GM12878 (cell line): ENCODE data around the gene PRKAG2. TPM values are rescaled to one million over a fixed set of nuclear protein-coding genes. Genes with fewer than 3 reads are reported as not detected.

Experiments used
- ATAC-seq: fragments of 200-7000 bp; cut with Tn5 transposase; 3 replicates; pipeline ENCODE4 v1.9.1; 2020; ENCODE audit warnings: mild to moderate bottlenecking, moderate library complexity
- BruUV-seq: library from RNA; stranded (reverse); fragments of 400-500 nt; replicated peaks from 2 replicates; lab custom pipeline; 2021; lab: Mats Ljungman, UMichigan
- CTCF ChIA-PET: fragments of 300-600 bp; sonication (Branson Sonifier 250); formaldehyde crosslinking; extraction: SDS; loops from one replicate; lab custom pipeline; 2021; ENCODE audit warnings: inconsistent platforms; lab: Yijun Ruan, JAX
- POLR2A ChIA-PET: fragments of 350-600 bp; formaldehyde crosslinking; extraction: SDS; loops from one replicate; lab custom pipeline; 2021; ENCODE audit warnings: inconsistent platforms; lab: Charles Lee
- RAD21 ChIA-PET: fragments of 300-600 bp; sonication (Branson Sonifier 250); formaldehyde crosslinking; loops from one replicate; lab custom pipeline; 2023; ENCODE audit warnings: antibody characterized with exemption; ENCODE audit not compliant: unreplicated experiment; lab: Charles Lee
- SMC1A ChIA-PET: fragments of 300-600 bp; sonication (Branson Sonifier 250); formaldehyde crosslinking; loops from one replicate; lab custom pipeline; 2023; ENCODE audit not compliant: unreplicated experiment, uncharacterized antibody; lab: Charles Lee
- DNase-seq: peaks from one replicate; pipeline ENCODE4 v3.0.0-alpha.2; 2011; ENCODE audit warnings: low read depth, low spot score
- FAIRE-seq: peaks from 3 replicates; lab custom pipeline; 2011; peaks lifted over from hg19 to GRCh38; lab: Jason Lieb, UNC
- H2AFZ ChIP-seq: 2 replicates; pipeline ENCODE4 v1.6.0; 2011; ENCODE audit warnings: low read depth, low read length, control low read depth; ENCODE audit not compliant: control insufficient read depth
- H3K27ac ChIP-seq: 2 replicates; pipeline ENCODE4 v1.5.1; 2011; ENCODE audit warnings: control low read depth; ENCODE audit not compliant: control insufficient read depth, insufficient read depth
- H3K27me3 ChIP-seq, 2 experiments: replicated peaks in 1 of 2; 2 replicates each; pipeline versions ENCODE4 v1.6.0 to v1.6.1; 2011; ENCODE audit warnings: low read length in 1 of 2; ENCODE audit not compliant: control insufficient read depth in 2 of 2, insufficient read depth in 2 of 2
- H3K36me3 ChIP-seq, 2 experiments: 2 replicates each; pipeline ENCODE4 v1.5.1; 2011; ENCODE audit warnings: low read length in 1 of 2; ENCODE audit not compliant: control insufficient read depth in 2 of 2, insufficient read depth in 2 of 2
- H3K4me1 ChIP-seq: 2 replicates; pipeline ENCODE4 v1.6.1; 2011; ENCODE audit warnings: mild to moderate bottlenecking, low read length, moderate library complexity, mixed read lengths; ENCODE audit not compliant: control insufficient read depth, insufficient read depth
- H3K4me2 ChIP-seq: 2 replicates; pipeline ENCODE4 v1.6.0; 2011; ENCODE audit warnings: control low read depth; ENCODE audit not compliant: control insufficient read depth, insufficient read depth
- H3K4me3 ChIP-seq: fragments of 200-600 bp; sonication (generic); 2 replicates; pipeline ENCODE4 v1.5.1; 2016
- H3K79me2 ChIP-seq: 2 replicates; pipeline ENCODE4 v1.6.0; 2011; ENCODE audit warnings: low read length; ENCODE audit not compliant: control insufficient read depth, insufficient read depth
- H3K9ac ChIP-seq: 2 replicates; pipeline ENCODE4 v1.8.0; 2011; ENCODE audit warnings: low read length, control low read depth, mixed read lengths; ENCODE audit not compliant: control insufficient read depth, insufficient read depth
- H3K9me3 ChIP-seq: replicated peaks from 3 replicates; pipeline ENCODE4 v1.5.1; 2011; ENCODE audit warnings: mild to moderate bottlenecking, low read length; ENCODE audit not compliant: control insufficient read depth, insufficient read depth
- H4K20me1 ChIP-seq: 2 replicates; pipeline ENCODE4 v1.6.0; 2011; ENCODE audit not compliant: control insufficient read depth, insufficient read depth
- BCL11A ChIP-seq: IDR thresholded peaks from 2 replicates; pipeline ENCODE4 v1.6.1; 2011; ENCODE audit warnings: low read depth, low read length
- CEBPB ChIP-seq, 2 experiments: fragments of 150-350 bp in 1 of 2; IDR thresholded peaks; 2 replicates each; pipeline ENCODE4 v1.6.1; 2012 to 2014; ENCODE audit warnings: low read depth in 2 of 2, low read length in 2 of 2, borderline replicate concordance in 1 of 2, inconsistent platforms in 1 of 2
- CHD2 ChIP-seq: IDR thresholded peaks from 2 replicates; pipeline ENCODE4 v1.6.1; 2011; ENCODE audit warnings: low read depth, low read length, improper control_type of control experiment, borderline replicate concordance
- FOXM1 ChIP-seq: IDR thresholded peaks from 2 replicates; pipeline ENCODE4 v1.6.1; 2012; ENCODE audit warnings: low read depth, mild to moderate bottlenecking, inconsistent platforms, low read length, moderate library complexity
- HCFC1 ChIP-seq: fragments of 150-350 bp; IDR thresholded peaks from 2 replicates; pipeline ENCODE4 v1.6.1; 2014; ENCODE audit warnings: low read length
- KDM1A ChIP-seq: fragments of 200-600 bp; sonication (generic); IDR thresholded peaks from 2 replicates; pipeline ENCODE4 v1.6.1; 2016; ENCODE audit warnings: borderline replicate concordance
- PAX5 ChIP-seq: IDR thresholded peaks from 2 replicates; pipeline ENCODE4 v1.6.1; 2011; ENCODE audit warnings: low read depth, low read length, borderline replicate concordance
- POU2F2 ChIP-seq: IDR thresholded peaks from 3 replicates; pipeline ENCODE4 v1.6.1; 2011; ENCODE audit warnings: low read depth, mild to moderate bottlenecking, low read length, borderline replicate concordance
- RAD51 ChIP-seq: fragments of 450-650 bp; IDR thresholded peaks from 2 replicates; pipeline ENCODE4 v1.6.1; 2016; ENCODE audit warnings: moderate library complexity, mild to moderate bottlenecking, inconsistent platforms
- RB1 ChIP-seq: fragments of 450-650 bp; formaldehyde crosslinking; IDR thresholded peaks from 2 replicates; pipeline ENCODE4 v1.6.1; 2017; ENCODE audit warnings: mild to moderate bottlenecking, borderline replicate concordance
- RFX5 ChIP-seq: IDR thresholded peaks from 2 replicates; pipeline ENCODE4 v1.6.1; 2011; ENCODE audit warnings: low read depth, low read length, improper control_type of control experiment
- USF1 ChIP-seq: IDR thresholded peaks from 2 replicates; pipeline ENCODE4 v1.6.1; 2011; ENCODE audit warnings: borderline replicate concordance, low read depth, mild to moderate bottlenecking, moderate library complexity, mixed read lengths, low read length; ENCODE audit not compliant: insufficient read depth; ENCODE audit errors: extremely low read length
- ZBTB4 ChIP-seq: fragments of 450-650 bp; formaldehyde crosslinking; IDR thresholded peaks from 2 replicates; pipeline ENCODE4 v1.4.0; 2022; ENCODE audit warnings: mild to moderate bottlenecking, moderate library complexity
- WGBS: methylation state at CpG from one replicate; pipeline ENCODE4 v1.1.6; 2016; ENCODE audit warnings: low lambda C conversion rate; ENCODE audit not compliant: insufficient replicate concordance, insufficient coverage; ENCODE audit errors: missing lambda C conversion rate; 5-methylcytosine and 5-hydroxymethylcytosine counted together
- in situ Hi-C: fragments of 300-500 bp; cut with MboI; formaldehyde crosslinking; loops from 9 replicates; pipeline ENCODE4 v1.14.3; 2018; ENCODE audit warnings: mixed read lengths
- intact Hi-C: fragments of 100-400 bp; cut with micrococcal nuclease; formaldehyde crosslinking; loops from one replicate; pipeline ENCODE4 v1.14.2; 2022; ENCODE audit not compliant: unreplicated experiment
- polyA plus RNA-seq, 11 experiments: library from polyadenylated mRNA; depleted of rRNA in 4 of 11; unstranded in 6 of 11; stranded (reverse) in 5 of 11; fragments of >200 nt; fragmentation: Nextera tagmentation in 4 of 11; fragmentation: Illumina TruSeq in 1 of 11; extraction: Ambion mirVana in 4 of 11; extraction: Trizol in 1 of 11; gene quantifications; 1 replicate in 1 of 11; 2 replicates in 10 of 11; pipeline versions ENCODE4 v1.2.1 to v1.2.3, GENCODE V29; 2011 to 2016; ENCODE audit warnings: inconsistent platforms in 2 of 11, missing spikeins in 2 of 11, low read depth in 1 of 11
- total RNA-seq, 4 experiments: library from RNA; depleted of rRNA in 3 of 4; stranded (reverse); fragments of >200 nt in 3 of 4; fragmentation: Illumina TruSeq in 1 of 4; extraction: Trizol in 1 of 4; gene quantifications; 2 replicates each; pipeline versions ENCODE4 v1.2.1 to v1.2.3, GENCODE V29; 2013 to 2021
- TF ChIP-seq, protein P1 (sequence below): IDR thresholded peaks from 2 replicates; pipeline ENCODE4 v1.6.1; 2011; ENCODE audit warnings: borderline replicate concordance, low read depth, mild to moderate bottlenecking, moderate library complexity, low read length; ENCODE audit not compliant: insufficient read depth, poor library complexity, severe bottlenecking

PRKAG2 gene
- total and polyA plus RNA-seq, 10 of the 15 experiments (the other 5 are each of a cell fraction or from before 2014, with no cell fraction given): 3.4 to 8.9 (median 6.8) TPM

DNA sequence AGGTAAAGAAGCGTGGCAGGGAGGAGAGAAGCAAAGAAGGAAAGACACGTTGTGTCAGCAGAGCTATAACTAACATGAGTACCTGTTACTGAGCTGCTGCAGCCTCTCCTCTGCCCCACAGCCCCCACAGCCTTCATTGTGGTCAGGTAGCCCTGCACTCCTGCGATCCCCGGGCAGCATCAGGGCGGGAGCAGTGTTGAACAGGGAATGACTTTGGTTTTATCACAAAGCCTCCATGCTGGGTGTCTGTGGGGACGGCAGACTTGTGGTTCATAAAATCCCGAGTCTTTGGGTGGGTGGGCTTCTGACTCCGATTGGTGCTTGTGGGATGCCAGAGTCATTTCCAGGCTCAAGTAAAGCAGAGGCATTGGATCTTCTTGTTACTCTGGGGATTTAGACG is 14.8 kb upstream of the PRKAG2 start:
- H4K20me1 ChIP-seq: no peaks in the 10 kb centered on the region
- ChIA-PET CTCF (no interaction called here), RAD21 (no interaction called here)
- H3K27me3 ChIP-seq: peaks cover 0 to 3% of the 10 kb centered on the region in 2 experiments; a peak in 2 of 4 replicates
- 51% methylated on average over 9 of the region's 9 CpGs for WGBS
- H3K36me3 ChIP-seq: no peaks in the 10 kb centered on the region
- H2AFZ ChIP-seq: no peak overlapping the region
- TF ChIP-seq FOXM1 (no peak), RFX5 (no peak), RB1 (no peak), HCFC1 (no peak), CEBPB (IDR thresholded peaks at IDR 0.05; ENCODE audit: borderline replicate concordance in 1 of 2, low read depth in 2 of 2, low read length in 2 of 2) (no peak), CHD2 (no peak), BCL11A (no peak)
- TF ChIP-seq, all 136 proteins: peak for 0
- Histone ChIP-seq H3K4me1 (no peaks in the 10 kb centered on the region), H3K9me3 (no peaks in the 10 kb centered on the region), H3K4me3 (no peak overlapping the region), H3K27ac (no peak overlapping the region), H3K4me2 (no peak overlapping the region), H3K9ac (no peak overlapping the region), H3K79me2 (no peaks in the 10 kb centered on the region)
- FAIRE-seq: no peak
- DNase-seq: no peak
- POLR2A ChIA-PET: no interaction called here
- no peak for ATAC-seq
- intact Hi-C loops: no loop called here
- in situ Hi-C loops: no loop called here
- no TSS peak for BruUV-seq
- SMC1A ChIA-PET: no interaction called here

DNA sequence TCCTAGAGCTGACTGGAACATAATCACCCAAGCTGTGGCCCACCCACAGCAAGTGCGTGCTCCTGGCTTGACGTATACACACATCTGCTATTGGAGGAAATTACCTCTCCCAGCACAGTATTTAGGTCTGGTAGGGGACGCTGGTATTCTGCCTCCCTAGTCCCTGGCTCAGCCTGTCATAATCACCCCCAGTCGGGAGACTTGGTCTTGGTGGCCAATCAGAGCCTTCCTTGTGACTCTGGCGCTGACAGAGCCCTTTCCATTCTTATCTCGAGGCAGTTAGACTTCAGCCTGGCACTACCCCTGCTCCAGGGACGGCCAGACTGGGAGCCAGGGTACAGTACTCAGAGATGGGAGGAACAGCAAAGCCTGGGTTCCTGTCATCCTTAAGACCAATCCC is 14.3 kb upstream of the PRKAG2 start:
- intact Hi-C loops: no loop called here
- BruUV-seq: no TSS peak
- ChIA-PET RAD21 (no interaction called here), POLR2A (no interaction called here), SMC1A (no interaction called here), CTCF (no interaction called here)
- no peak for ATAC-seq
- no peak overlapping the region for H3K4me3 ChIP-seq
- WGBS: 39% methylated on average over 7 of the region's 7 CpGs
- no peak overlapping the region for H2AFZ ChIP-seq
- in situ Hi-C loops: no loop called here
- no peak for DNase-seq
- no peaks in the 10 kb centered on the region for H3K36me3 ChIP-seq
- H3K4me2 ChIP-seq: no peak overlapping the region
- no peaks in the 10 kb centered on the region for H3K4me1 ChIP-seq
- no peak for FAIRE-seq
- no peak overlapping the region for H3K9ac ChIP-seq
- H4K20me1 ChIP-seq: no peaks in the 10 kb centered on the region
- H3K79me2 ChIP-seq: no peaks in the 10 kb centered on the region
- no peak overlapping the region for H3K27ac ChIP-seq
- no peaks in the 10 kb centered on the region for H3K9me3 ChIP-seq
- H3K27me3 ChIP-seq: peaks cover 0 to 3% of the 10 kb centered on the region in 2 experiments; a peak in 2 of 4 replicates
- TF ChIP-seq, protein P1, sequence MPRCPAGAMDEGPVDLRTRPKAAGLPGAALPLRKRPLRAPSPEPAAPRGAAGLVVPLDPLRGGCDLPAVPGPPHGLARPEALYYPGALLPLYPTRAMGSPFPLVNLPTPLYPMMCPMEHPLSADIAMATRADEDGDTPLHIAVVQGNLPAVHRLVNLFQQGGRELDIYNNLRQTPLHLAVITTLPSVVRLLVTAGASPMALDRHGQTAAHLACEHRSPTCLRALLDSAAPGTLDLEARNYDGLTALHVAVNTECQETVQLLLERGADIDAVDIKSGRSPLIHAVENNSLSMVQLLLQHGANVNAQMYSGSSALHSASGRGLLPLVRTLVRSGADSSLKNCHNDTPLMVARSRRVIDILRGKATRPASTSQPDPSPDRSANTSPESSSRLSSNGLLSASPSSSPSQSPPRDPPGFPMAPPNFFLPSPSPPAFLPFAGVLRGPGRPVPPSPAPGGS: no peak
- TF ChIP-seq RAD51 (no peak), PAX5 (no peak), KDM1A (no peak), USF1 (no peak), ZBTB4 (CRISPR knock-in tag) (no peak), POU2F2 (no peak)
